SU-DHL-6 (cell line): ENCODE data around the gene RAP1GAP.

Experiments used
- H2AFZ ChIP-seq: fragments of 200-600 bp; sonication (generic); 2 replicates; pipeline ENCODE4 v1.6.1; 2014; ENCODE audit warnings: low read depth, mild to moderate bottlenecking, moderate library complexity, mixed read lengths, antibody characterized with exemption, low read length; ENCODE audit not compliant: severe bottlenecking
- H3F3A ChIP-seq: fragments of 200-600 bp; shearing (Covaris generic); 2 replicates; pipeline ENCODE4 v1.6.0; 2016; ENCODE audit warnings: antibody characterized with exemption, mild to moderate bottlenecking; ENCODE audit not compliant: insufficient read depth
- H3K27ac ChIP-seq: fragments of 200-600 bp; sonication (generic); 2 replicates; pipeline ENCODE4 v1.5.1; 2016; ENCODE audit warnings: low read depth, mild to moderate bottlenecking, low read length, moderate library complexity, mixed read lengths
- H3K27me3 ChIP-seq: fragments of 200-600 bp; sonication (generic), shearing (Covaris generic); 2 replicates; pipeline ENCODE4 v1.6.0; 2014; ENCODE audit warnings: mild to moderate bottlenecking, low read length
- H3K36me3 ChIP-seq: fragments of 200-600 bp; sonication (generic); 2 replicates; pipeline ENCODE4 v1.6.1; 2014; ENCODE audit warnings: mild to moderate bottlenecking, low read length, mixed read lengths
- H3K4me2 ChIP-seq: fragments of 300-600, 200-600 bp; shearing (Covaris generic), sonication (generic); 2 replicates; pipeline ENCODE4 v1.6.0; 2014; ENCODE audit warnings: low read length, low read depth, mild to moderate bottlenecking; ENCODE audit not compliant: poor library complexity, severe bottlenecking
- H3K4me3 ChIP-seq: fragments of 200-600 bp; sonication (generic); 2 replicates; pipeline ENCODE4 v1.5.1; 2014; ENCODE audit warnings: antibody characterized with exemption, low read length, mild to moderate bottlenecking, mixed read lengths; ENCODE audit not compliant: insufficient read depth, poor library complexity, severe bottlenecking
- H3K79me2 ChIP-seq: fragments of 200-600 bp; sonication (generic); 2 replicates; pipeline ENCODE4 v1.6.1; 2014; ENCODE audit warnings: mild to moderate bottlenecking, low read length, moderate library complexity; ENCODE audit not compliant: insufficient read depth
- H3K9ac ChIP-seq: fragments of 200-600 bp; sonication (generic); 2 replicates; pipeline ENCODE4 v1.7.0; 2014; ENCODE audit warnings: mild to moderate bottlenecking, low read length
- H3K9me2 ChIP-seq: fragments of 200-600 bp; sonication (generic); replicated peaks from 2 replicates; pipeline ENCODE4 v1.6.1; 2014; ENCODE audit warnings: low read length; ENCODE audit not compliant: insufficient read depth
- H3K9me3 ChIP-seq: fragments of 200-600 bp; sonication (generic); 2 replicates; pipeline ENCODE4 v1.6.1; 2014; ENCODE audit warnings: low read length, mixed read lengths; ENCODE audit not compliant: insufficient read depth
- H4K20me1 ChIP-seq: fragments of 200-600 bp; sonication (generic); 2 replicates; pipeline ENCODE4 v1.6.1; 2014; ENCODE audit warnings: low read depth, mild to moderate bottlenecking, antibody characterized with exemption, low read length, moderate library complexity, mixed read lengths
- CTCF ChIP-seq: fragments of 200-600 bp; sonication (generic); IDR thresholded peaks from one replicate; pipeline ENCODE4 v1.5.1; 2017; ENCODE audit warnings: antibody characterized with exemption, mild to moderate bottlenecking, low read length, moderate library complexity; ENCODE audit not compliant: insufficient read depth, poor library complexity, severe bottlenecking
- EZH2phosphoT487 ChIP-seq: fragments of 200-600 bp; sonication (generic), shearing (Covaris generic); conservative IDR thresholded peaks from 2 replicates; pipeline ENCODE4 v1.6.1; 2018; ENCODE audit warnings: mild to moderate bottlenecking, antibody characterized with exemption, low read length, moderate library complexity, mixed read lengths

The RAP1GAP gene

GRCh38 chr1:21659924-21660326, 9.2 kb downstream of the RAP1GAP start:
- no peak overlapping the region for H2AFZ ChIP-seq
- no peak overlapping the region for H3K27ac ChIP-seq
- H3K79me2 ChIP-seq = no peaks in the 10 kb centered on the region
- H4K20me1 ChIP-seq = no peaks in the 10 kb centered on the region
- no peaks in the 10 kb centered on the region for H3K9me2 ChIP-seq
- no peaks in the 10 kb centered on the region for H3K27me3 ChIP-seq
- no peak overlapping the region for H3K9ac ChIP-seq
- no peaks in the 10 kb centered on the region for H3K9me3 ChIP-seq
- no peaks in the 10 kb centered on the region for H3K36me3 ChIP-seq
- H3K4me2 ChIP-seq = no peak overlapping the region
- no peaks in the 10 kb centered on the region for H3F3A ChIP-seq
- TF ChIP-seq EZH2phosphoT487 = no peak
- no peak for TF ChIP-seq CTCF
- H3K4me3 ChIP-seq = no peak overlapping the region

- H2AFZ ChIP-seq = no peak overlapping the region
- no peaks in the 10 kb centered on the region for H4K20me1 ChIP-seq
Measured at GRCh38 chr1:21659099-21659923, 9.8 kb downstream of the RAP1GAP start.

GRCh38 chr1:21657456-21658190, 11.5 kb downstream of the RAP1GAP start:
- Histone ChIP-seq H3K27me3 (no peaks in the 10 kb centered on the region), H4K20me1 (no peaks in the 10 kb centered on the region), H3K9me2 (no peaks in the 10 kb centered on the region), H3K4me2 (no peak overlapping the region), H3K9me3 (no peaks in the 10 kb centered on the region), H3K9ac (no peak overlapping the region), H3F3A (no peaks in the 10 kb centered on the region), H2AFZ (no peak overlapping the region), H3K4me3 (no peak overlapping the region), H3K27ac (no peak overlapping the region), H3K36me3 (no peaks in the 10 kb centered on the region), H3K79me2 (no peaks in the 10 kb centered on the region)
- TF ChIP-seq CTCF = no peak
- TF ChIP-seq EZH2phosphoT487 = no peak

More at GRCh38 chr1:21659099-21659923, 9.8 kb downstream of the RAP1GAP start:
- Histone ChIP-seq H3F3A (no peaks in the 10 kb centered on the region), H3K4me2 (peak overlapping the region; percentile 45), H3K9me2 (no peaks in the 10 kb centered on the region), H3K36me3 (no peaks in the 10 kb centered on the region), H3K27me3 (no peaks in the 10 kb centered on the region), H3K4me3 (peak overlapping the region; percentile 16), H3K9ac (no peak overlapping the region), H3K79me2 (no peaks in the 10 kb centered on the region), H3K9me3 (no peaks in the 10 kb centered on the region), H3K27ac (no peak overlapping the region)
- TF ChIP-seq CTCF = peak; percentile 65
- no peak for TF ChIP-seq EZH2phosphoT487
